ENCODE results near the gene ZNF467. TPM values are rescaled to one million over a fixed set of nuclear protein-coding genes. Genes with fewer than 3 reads are reported as not detected.

ZNF467 gene
- total RNA-seq, 1 experiment from 2014 or later: 3.3 TPM

GRCh38 chr7:149751043-149751775, 22.2 kb downstream of the ZNF467 start:
- no peak for DNase-seq (ENCODE audit: extremely low read depth, low read depth)

GRCh38 chr7:149750122-149750845, 23.1 kb downstream of the ZNF467 start:
- no peak for DNase-seq (ENCODE audit: extremely low read depth, low read depth)

- no peak for DNase-seq (ENCODE audit: extremely low read depth, low read depth)
Measured at GRCh38 chr7:149748076-149748874, 25.1 kb downstream of the ZNF467 start.

- no peak for DNase-seq (ENCODE audit: extremely low read depth, low read depth)
Measured at GRCh38 chr7:149743476-149744255, 29.7 kb downstream of the ZNF467 start.

GRCh38 chr7:149742075-149742701, 31.2 kb downstream of the ZNF467 start:
- DNase-seq (ENCODE audit: extremely low read depth, low read depth): peak; percentile 71

- peak; percentile 34 for DNase-seq (ENCODE audit: extremely low read depth, low read depth)
Measured at GRCh38 chr7:149741629-149742028, 31.8 kb downstream of the ZNF467 start.

- DNase-seq (ENCODE audit: extremely low read depth, low read depth): no peak
Measured at GRCh38 chr7:149736478-149737360, 36.7 kb downstream of the ZNF467 start.

GRCh38 chr7:149735779-149736477, 37.5 kb downstream of the ZNF467 start:
- no peak for DNase-seq (ENCODE audit: extremely low read depth, low read depth)

- no peak for DNase-seq (ENCODE audit: extremely low read depth, low read depth)
Measured at GRCh38 chr7:149735181-149735602, 38.2 kb downstream of the ZNF467 start.

- no peak for DNase-seq (ENCODE audit: extremely low read depth, low read depth)
Measured at GRCh38 chr7:149734791-149735075, 38.7 kb downstream of the ZNF467 start.

- DNase-seq (ENCODE audit: extremely low read depth, low read depth): peak; percentile 26
Measured at GRCh38 chr7:149733924-149734790, 39.2 kb downstream of the ZNF467 start.

GRCh38 chr7:149733131-149733923, 40.1 kb downstream of the ZNF467 start:
- no peak for DNase-seq (ENCODE audit: extremely low read depth, low read depth)

GRCh38 chr7:149732611-149733010, 40.8 kb downstream of the ZNF467 start:
- DNase-seq (ENCODE audit: extremely low read depth, low read depth): no peak

GRCh38 chr7:149732111-149732561, 41.3 kb downstream of the ZNF467 start:
- DNase-seq (ENCODE audit: extremely low read depth, low read depth): no peak

GRCh38 chr7:149731207-149731955, 42.0 kb downstream of the ZNF467 start:
- no peak for DNase-seq (ENCODE audit: extremely low read depth, low read depth)

Data from NCI-H460 (cell line).